D721Med (cell line): Measurements from ENCODE around the gene TMEM161A.

Experiments used
- DNase-seq: peaks from one replicate; pipeline ENCODE4 v3.0.0; 2011; ENCODE audit warnings: low spot score; ENCODE audit not compliant: insufficient read length
- FAIRE-seq: peaks from 2 replicates; lab custom pipeline; 2011; peaks lifted over from hg19 to GRCh38; lab: Jason Lieb, UNC
- TF ChIP-seq, protein P1 (sequence below): IDR thresholded peaks from 2 replicates; pipeline ENCODE4 v1.5.1; 2012; ENCODE audit warnings: mild to moderate bottlenecking, control low read depth; ENCODE audit not compliant: insufficient read depth; ENCODE audit errors: missing control alignments

Gene TMEM161A

DNA sequence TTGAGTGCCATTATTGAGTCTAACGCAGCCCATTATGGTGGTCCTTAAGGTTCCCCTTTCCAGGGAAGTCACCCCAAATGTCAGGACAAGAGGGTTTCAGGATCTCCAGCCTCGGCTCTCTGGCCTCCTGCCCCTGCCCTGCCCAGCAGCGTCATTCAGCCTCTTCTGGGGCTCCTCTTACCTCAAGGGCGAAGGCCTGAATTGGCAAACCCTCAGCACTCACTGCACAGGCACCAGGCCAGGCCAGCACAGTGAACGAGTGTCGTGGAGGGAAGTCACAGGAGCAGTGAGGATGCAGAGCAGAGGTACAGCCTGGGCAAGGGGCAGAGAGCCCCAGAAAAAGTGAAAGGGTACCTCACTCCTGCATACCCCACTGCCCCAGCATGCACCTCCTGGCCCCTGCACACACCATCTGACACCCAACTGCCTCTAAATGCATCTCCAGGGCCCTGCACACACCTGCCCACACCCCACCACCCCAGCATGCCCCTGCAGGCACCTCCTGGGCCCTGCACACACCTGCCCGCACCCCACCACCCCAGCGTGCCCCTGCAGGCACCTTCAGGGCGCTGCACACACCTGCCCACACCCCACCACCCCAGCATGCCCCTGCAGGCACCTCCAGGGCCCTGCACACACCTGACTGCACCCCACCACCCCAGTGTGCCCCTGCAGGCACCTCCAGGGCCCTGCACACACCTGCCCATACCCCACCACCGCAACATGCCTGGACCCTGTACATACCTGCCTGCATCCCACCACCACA is 54.7 kb downstream of the TMEM161A start:
- no peak for DNase-seq
- TF ChIP-seq, protein P1, sequence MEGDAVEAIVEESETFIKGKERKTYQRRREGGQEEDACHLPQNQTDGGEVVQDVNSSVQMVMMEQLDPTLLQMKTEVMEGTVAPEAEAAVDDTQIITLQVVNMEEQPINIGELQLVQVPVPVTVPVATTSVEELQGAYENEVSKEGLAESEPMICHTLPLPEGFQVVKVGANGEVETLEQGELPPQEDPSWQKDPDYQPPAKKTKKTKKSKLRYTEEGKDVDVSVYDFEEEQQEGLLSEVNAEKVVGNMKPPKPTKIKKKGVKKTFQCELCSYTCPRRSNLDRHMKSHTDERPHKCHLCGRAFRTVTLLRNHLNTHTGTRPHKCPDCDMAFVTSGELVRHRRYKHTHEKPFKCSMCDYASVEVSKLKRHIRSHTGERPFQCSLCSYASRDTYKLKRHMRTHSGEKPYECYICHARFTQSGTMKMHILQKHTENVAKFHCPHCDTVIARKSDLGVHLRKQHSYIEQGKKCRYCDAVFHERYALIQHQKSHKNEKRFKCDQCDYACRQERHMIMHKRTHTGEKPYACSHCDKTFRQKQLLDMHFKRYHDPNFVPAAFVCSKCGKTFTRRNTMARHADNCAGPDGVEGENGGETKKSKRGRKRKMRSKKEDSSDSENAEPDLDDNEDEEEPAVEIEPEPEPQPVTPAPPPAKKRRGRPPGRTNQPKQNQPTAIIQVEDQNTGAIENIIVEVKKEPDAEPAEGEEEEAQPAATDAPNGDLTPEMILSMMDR, result no peak
- no peak for FAIRE-seq

DNA sequence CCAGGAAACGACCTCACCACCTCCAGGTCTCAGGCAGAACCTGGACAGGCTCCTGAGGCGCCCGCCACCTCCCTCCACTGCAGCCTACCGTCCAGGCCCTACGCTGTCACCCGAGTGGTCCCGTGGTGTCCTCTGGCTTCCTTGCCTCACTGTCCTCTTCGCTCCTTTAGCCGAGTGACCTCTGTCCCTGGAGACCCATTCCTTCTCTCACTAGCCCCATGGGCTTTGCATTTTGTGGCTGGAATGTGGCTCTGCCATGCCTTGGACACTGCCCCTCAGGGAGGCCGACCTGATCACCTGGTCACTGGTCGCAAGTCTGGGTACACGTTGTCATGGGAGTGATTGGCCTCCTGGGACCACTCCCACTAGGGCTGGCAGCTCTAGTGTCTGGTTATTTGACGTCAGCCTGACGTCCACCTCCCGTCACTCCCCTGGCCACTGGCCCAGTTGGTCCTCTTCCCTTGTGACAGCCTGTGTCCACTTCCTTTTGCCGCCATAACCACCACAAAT is 56.6 kb downstream of the TMEM161A start:
- DNase-seq, result no peak
- TF ChIP-seq, protein P1, result no peak
- no peak for FAIRE-seq

DNA sequence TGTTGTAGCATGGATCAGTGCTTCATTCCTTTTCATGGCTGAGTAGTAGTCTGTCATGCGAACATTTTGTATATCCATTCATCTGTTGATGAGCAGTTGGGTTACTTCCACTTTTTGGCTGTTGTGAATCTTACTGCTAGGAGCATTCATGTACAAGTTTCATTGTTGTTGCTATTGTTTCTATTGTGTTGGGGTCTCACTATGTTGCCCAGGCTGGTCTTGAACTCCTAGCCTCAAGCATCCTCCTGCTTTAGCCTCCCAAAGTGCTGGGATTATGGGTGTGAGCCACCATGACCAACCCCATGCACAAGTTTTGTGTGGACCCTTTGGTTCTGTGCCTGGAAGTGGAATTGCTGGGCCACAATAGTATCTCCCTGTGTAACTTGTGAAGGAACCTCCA is 58.7 kb downstream of the TMEM161A start:
- DNase-seq, result no peak
- FAIRE-seq, result no peak
- TF ChIP-seq, protein P1, result no peak

DNA sequence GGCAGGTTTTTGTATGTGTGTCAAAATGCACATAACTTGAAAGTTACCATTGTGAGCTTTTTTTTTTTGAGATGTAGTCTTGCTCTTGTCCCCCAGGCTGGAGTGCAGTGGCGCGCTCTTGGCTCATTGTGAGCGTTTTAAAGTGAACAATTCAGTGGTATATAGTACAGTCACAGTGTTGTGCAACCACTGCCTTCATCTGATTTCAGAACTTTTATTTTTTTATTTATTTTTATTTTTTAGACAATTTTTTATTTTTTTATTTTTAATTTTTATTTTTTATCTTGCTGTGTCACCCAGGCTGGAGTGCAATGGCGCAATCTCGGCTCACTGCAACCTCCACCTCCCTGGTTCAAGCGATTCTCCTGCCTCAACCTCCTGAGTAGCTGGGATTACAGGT is 59.5 kb downstream of the TMEM161A start:
- no peak for DNase-seq
- no peak for FAIRE-seq
- TF ChIP-seq, protein P1, result no peak

DNA sequence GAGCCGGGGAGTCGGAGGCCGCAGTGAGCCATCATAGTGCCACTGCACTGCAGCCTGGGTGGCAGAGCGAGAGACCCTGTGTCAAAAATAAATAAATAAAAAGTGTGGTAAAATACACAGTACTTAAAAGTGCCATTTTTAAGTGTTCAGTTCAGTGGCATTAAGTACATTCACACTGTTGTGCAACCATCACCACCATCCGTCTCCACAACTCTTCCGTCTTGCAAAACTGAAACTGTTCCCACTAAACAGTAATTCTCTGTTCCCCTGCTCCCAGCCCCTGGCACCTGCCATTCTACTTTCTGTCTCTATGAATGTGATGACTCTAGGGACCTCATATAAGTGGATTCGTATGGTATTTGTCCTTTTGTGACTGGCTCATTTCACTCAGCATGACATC is 61.2 kb downstream of the TMEM161A start:
- TF ChIP-seq, protein P1, result no peak
- DNase-seq (no peak), FAIRE-seq (no peak)

DNA sequence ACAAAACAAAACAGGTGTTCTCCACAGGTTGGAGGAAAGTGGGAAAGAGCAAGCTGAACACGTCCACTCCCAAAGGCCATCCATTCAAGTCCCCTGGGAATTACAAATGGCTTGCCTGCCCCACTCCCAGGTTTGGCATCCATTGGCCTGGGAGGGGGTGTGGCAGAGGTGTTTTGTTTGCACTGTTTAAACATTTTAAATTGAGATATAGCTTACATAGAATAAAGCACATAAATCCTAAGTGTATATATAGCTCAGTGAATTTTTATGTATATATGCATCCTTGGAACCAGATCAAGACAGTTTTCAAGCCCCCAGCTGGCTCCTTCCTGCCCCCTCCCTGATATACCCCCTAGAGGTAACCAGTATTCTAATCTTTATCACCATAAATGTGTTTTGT is 61.8 kb downstream of the TMEM161A start:
- no peak for FAIRE-seq
- no peak for DNase-seq
- TF ChIP-seq, protein P1, result no peak

DNA sequence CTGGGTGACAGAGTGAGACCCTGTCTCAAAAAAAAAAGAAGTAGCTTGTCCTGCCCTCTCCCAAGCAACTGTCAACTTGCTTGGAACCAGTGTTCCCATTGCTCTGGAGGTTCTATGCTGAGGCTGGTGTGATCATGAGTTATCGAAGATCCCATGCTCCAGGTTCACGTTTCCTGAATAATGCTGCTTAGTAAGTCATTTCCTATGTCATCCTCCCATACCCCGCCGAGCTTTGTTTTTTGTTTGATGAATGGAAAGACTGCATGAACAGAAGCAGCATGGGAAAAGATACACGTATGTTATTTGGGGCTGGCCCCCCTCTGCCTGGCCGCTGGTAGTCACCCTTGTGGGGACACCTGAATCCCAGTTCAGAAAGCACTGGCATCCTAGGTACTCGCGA is 63.2 kb downstream of the TMEM161A start:
- DNase-seq (no peak), FAIRE-seq (no peak)
- TF ChIP-seq, protein P1, result no peak
